ENCODE data around the gene ACSL5. TPM values are rescaled to one million over a fixed set of nuclear protein-coding genes. Genes with fewer than 3 reads are reported as not detected.

Gene ACSL5
- polyA plus RNA-seq, 1 donor (not counting 4 experiments of a cell fraction or from before 2014, with no cell fraction given) = 0.04 TPM

DNA sequence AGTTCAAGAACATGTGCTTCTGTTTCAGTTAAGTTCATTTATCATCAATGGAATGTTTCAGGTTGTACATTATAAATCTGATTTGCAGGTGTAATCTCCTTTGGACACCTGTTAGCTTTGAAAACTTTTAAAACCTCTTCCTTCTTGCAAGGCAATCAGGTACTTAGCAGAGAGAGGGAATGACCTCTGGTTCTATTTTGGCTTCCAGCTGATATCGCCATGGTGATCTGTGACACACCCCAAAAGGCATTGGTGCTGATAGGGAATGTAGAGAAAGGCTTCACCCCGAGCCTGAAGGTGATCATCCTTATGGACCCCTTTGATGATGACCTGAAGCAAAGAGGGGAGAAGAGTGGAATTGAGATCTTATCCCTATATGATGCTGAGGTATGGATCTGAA lies 35.4 kb downstream of the ACSL5 start:
- Histone ChIP-seq H2AFZ (ENCODE audit: control insufficient read depth, low read length) (no peak overlapping the region), H3K79me2 (ENCODE audit: control insufficient read depth, insufficient read depth, low read length) (no peaks in the 10 kb centered on the region), H3K4me2 (ENCODE audit: control insufficient read depth, extremely low read depth, insufficient read depth, low read depth, low read length) (no peak overlapping the region), H3K4me3 (ENCODE audit: control insufficient read depth in 2 of 3, extremely low read depth in 1 of 3, insufficient read depth in 2 of 3, low read depth in 1 of 3, low read length in 3 of 3) (no peak overlapping the region), H3K9ac (ENCODE audit: control insufficient read depth, extremely low read depth, insufficient read depth, low read length) (no peak overlapping the region), H3K27me3 (ENCODE audit: control insufficient read depth, extremely low read depth, insufficient read depth, low read length) (peaks cover 4% of the 10 kb centered on the region), H3K27ac (ENCODE audit: control insufficient read depth, insufficient read depth, low read length) (no peak overlapping the region), H4K20me1 (ENCODE audit: control insufficient read depth, extremely low read depth, insufficient read depth, low read length) (no peaks in the 10 kb centered on the region), H3K4me1 (ENCODE audit: control insufficient read depth, extremely low read depth, insufficient read depth, low read length) (no peaks in the 10 kb centered on the region), H3K9me3 (ENCODE audit: control insufficient read depth, low read depth, low read length) (no peaks in the 10 kb centered on the region), H3K9me1 (ENCODE audit: control insufficient read depth, extremely low read depth, insufficient read depth, low read length) (no peaks in the 10 kb centered on the region), H3K36me3 (ENCODE audit: control insufficient read depth in 2 of 2, extremely low read depth in 1 of 2, insufficient read depth in 2 of 2, low read length in 2 of 2) (no peaks in the 10 kb centered on the region)
- TF ChIP-seq EZH2 (IDR thresholded peaks at IDR 0.05; ENCODE audit: low read length) = no peak
- TF ChIP-seq, protein P1, sequence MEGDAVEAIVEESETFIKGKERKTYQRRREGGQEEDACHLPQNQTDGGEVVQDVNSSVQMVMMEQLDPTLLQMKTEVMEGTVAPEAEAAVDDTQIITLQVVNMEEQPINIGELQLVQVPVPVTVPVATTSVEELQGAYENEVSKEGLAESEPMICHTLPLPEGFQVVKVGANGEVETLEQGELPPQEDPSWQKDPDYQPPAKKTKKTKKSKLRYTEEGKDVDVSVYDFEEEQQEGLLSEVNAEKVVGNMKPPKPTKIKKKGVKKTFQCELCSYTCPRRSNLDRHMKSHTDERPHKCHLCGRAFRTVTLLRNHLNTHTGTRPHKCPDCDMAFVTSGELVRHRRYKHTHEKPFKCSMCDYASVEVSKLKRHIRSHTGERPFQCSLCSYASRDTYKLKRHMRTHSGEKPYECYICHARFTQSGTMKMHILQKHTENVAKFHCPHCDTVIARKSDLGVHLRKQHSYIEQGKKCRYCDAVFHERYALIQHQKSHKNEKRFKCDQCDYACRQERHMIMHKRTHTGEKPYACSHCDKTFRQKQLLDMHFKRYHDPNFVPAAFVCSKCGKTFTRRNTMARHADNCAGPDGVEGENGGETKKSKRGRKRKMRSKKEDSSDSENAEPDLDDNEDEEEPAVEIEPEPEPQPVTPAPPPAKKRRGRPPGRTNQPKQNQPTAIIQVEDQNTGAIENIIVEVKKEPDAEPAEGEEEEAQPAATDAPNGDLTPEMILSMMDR (optimal IDR thresholded peaks at IDR 0.05 in 1 of 3, IDR thresholded peaks at IDR 0.05 in 1 of 3, conservative IDR thresholded peaks at IDR 0.05 in 1 of 3; ENCODE audit: extremely low read depth in 1 of 3, insufficient read depth in 2 of 3, low read length in 3 of 3) = no peak
- DNase-seq (ENCODE audit: low read depth, low spot score) = no peak
- FAIRE-seq = no peak
- dilution Hi-C loops (cut with MboI; ENCODE audit: extremely low pct_ligation_motif_present, low sequenced_read_pairs) = no loop called here

DNA sequence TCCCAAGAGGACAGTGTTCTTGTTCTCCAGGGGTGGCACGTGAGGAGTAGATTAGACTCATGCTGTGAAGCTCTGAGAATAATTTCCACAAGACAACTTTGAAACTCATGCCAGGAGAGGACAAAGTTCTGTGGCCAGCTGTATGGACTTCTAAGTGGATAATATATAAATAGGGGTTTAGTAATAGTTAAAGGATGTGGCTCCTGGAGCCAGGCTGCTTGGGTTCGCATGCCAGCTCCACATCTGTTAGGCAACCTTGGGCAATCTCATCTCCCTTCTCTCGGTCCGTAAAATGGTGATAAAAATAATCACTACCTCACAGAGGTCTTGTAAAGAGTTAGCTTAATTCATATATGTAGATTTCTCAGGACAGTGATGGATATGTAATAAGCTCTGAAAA lies 35.8 kb downstream of the ACSL5 start:
- Histone ChIP-seq H3K27ac (ENCODE audit: control insufficient read depth, insufficient read depth, low read length) (no peak overlapping the region), H3K36me3 (ENCODE audit: control insufficient read depth in 2 of 2, extremely low read depth in 1 of 2, insufficient read depth in 2 of 2, low read length in 2 of 2) (no peaks in the 10 kb centered on the region), H3K79me2 (ENCODE audit: control insufficient read depth, insufficient read depth, low read length) (no peaks in the 10 kb centered on the region), H3K4me1 (ENCODE audit: control insufficient read depth, extremely low read depth, insufficient read depth, low read length) (no peaks in the 10 kb centered on the region), H3K9me1 (ENCODE audit: control insufficient read depth, extremely low read depth, insufficient read depth, low read length) (no peaks in the 10 kb centered on the region), H3K4me2 (ENCODE audit: control insufficient read depth, extremely low read depth, insufficient read depth, low read depth, low read length) (no peak overlapping the region), H2AFZ (ENCODE audit: control insufficient read depth, low read length) (no peak overlapping the region), H3K27me3 (ENCODE audit: control insufficient read depth, extremely low read depth, insufficient read depth, low read length) (peaks cover 4% of the 10 kb centered on the region), H3K9me3 (ENCODE audit: control insufficient read depth, low read depth, low read length) (no peaks in the 10 kb centered on the region), H3K4me3 (ENCODE audit: control insufficient read depth in 2 of 3, extremely low read depth in 1 of 3, insufficient read depth in 2 of 3, low read depth in 1 of 3, low read length in 3 of 3) (no peak overlapping the region), H3K9ac (ENCODE audit: control insufficient read depth, extremely low read depth, insufficient read depth, low read length) (no peak overlapping the region), H4K20me1 (ENCODE audit: control insufficient read depth, extremely low read depth, insufficient read depth, low read length) (no peaks in the 10 kb centered on the region)
- FAIRE-seq (no peak), DNase-seq (ENCODE audit: low read depth, low spot score) (no peak)
- TF ChIP-seq EZH2 (IDR thresholded peaks at IDR 0.05; ENCODE audit: low read length) = no peak
- TF ChIP-seq, protein P1 (optimal IDR thresholded peaks at IDR 0.05 in 1 of 3, IDR thresholded peaks at IDR 0.05 in 1 of 3, conservative IDR thresholded peaks at IDR 0.05 in 1 of 3; ENCODE audit: extremely low read depth in 1 of 3, insufficient read depth in 2 of 3, low read length in 3 of 3) = no peak
- dilution Hi-C loops (cut with MboI; ENCODE audit: extremely low pct_ligation_motif_present, low sequenced_read_pairs) = no loop called here

Data from keratinocyte (primary cell).